Tibial nerve (tissue), 4 donors: ENCODE results near the gene INTS7. TPM values are rescaled to one million over a fixed set of nuclear protein-coding genes. Genes with fewer than 3 reads are reported as not detected.

Experiments used
- DNase-seq, 2 donors: peaks; one replicate each; pipeline ENCODE4 v3.0.0-alpha.2; 2019; ENCODE audit warnings: low spot score in 2 of 2
- H3K27ac ChIP-seq, 4 donors: fragments of 200-600 bp; sonication (generic) in 3 of 4; one replicate each; pipeline ENCODE4 v1.5.1; 2017 to 2019; ENCODE audit warnings: mild to moderate bottlenecking in 1 of 4
- H3K27me3 ChIP-seq, 2 donors: fragments of 200-600 bp; sonication (generic) in 1 of 2; one replicate each; pipeline versions ENCODE4 v1.5.1 to v1.6.0; 2017 to 2019
- H3K36me3 ChIP-seq, 3 donors: fragments of 200-600 bp; sonication (generic); one replicate each; pipeline ENCODE4 v1.5.1; 2018 to 2019
- H3K4me1 ChIP-seq, 4 donors: fragments of 200-600 bp; sonication (generic) in 3 of 4; one replicate each; pipeline ENCODE4 v1.5.1; 2017 to 2019
- H3K4me3 ChIP-seq, 4 donors: fragments of 200-600 bp; sonication (generic) in 3 of 4; one replicate each; pipeline ENCODE4 v1.5.1; 2017 to 2019; ENCODE audit warnings: mild to moderate bottlenecking in 1 of 4, moderate library complexity in 1 of 4
- H3K9me3 ChIP-seq, 4 donors: fragments of 200-600 bp; sonication (generic) in 3 of 4; one replicate each; pipeline ENCODE4 v1.5.1; 2017 to 2019
- CTCF ChIP-seq, 5 experiments: fragments of 200-600 bp in 3 of 5; fragments of 450-650 bp in 2 of 5; sonication (generic) in 3 of 5; IDR thresholded peaks; one replicate each; pipeline ENCODE4 v1.5.1; 2016 to 2019; ENCODE audit warnings: antibody characterized with exemption in 5 of 5, mild to moderate bottlenecking in 3 of 5, moderate library complexity in 2 of 5
- EP300 ChIP-seq, 2 donors: sonication (generic); formaldehyde crosslinking; IDR thresholded peaks; one replicate each; pipeline ENCODE4 v1.6.1; 2017; ENCODE audit warnings: antibody characterized with exemption in 2 of 2, mild to moderate bottlenecking in 1 of 2
- POLR2A ChIP-seq, 2 donors: fragments of 450-650 bp; IDR thresholded peaks; one replicate each; pipeline ENCODE4 v1.6.1; 2017; ENCODE audit warnings: antibody characterized with exemption in 2 of 2, mild to moderate bottlenecking in 2 of 2, moderate library complexity in 2 of 2
- WGBS, 2 donors: methylation state at CpG; one replicate each; pipeline ENCODE4 v1.1.5; 2018; 5-methylcytosine and 5-hydroxymethylcytosine counted together
- total RNA-seq, 4 donors: library from RNA; depleted of rRNA; stranded (reverse); fragments of >200 nt; gene quantifications; one replicate each; pipeline ENCODE4 v1.1.0, GENCODE V29; 2016

The INTS7 gene
- total RNA-seq, 4 donors from 2014 or later: 7.9 to 18.6 (median 9.6) TPM

- Histone ChIP-seq H3K9me3 (no peaks in the 10 kb centered on the region), H3K36me3 (no peaks in the 10 kb centered on the region), H3K27me3 (no peaks in the 10 kb centered on the region), H3K4me3 (no peak overlapping the region), H3K4me1 (no peaks in the 10 kb centered on the region), H3K27ac (no peak overlapping the region)
- TF ChIP-seq EP300 (IDR thresholded peaks at IDR 0.05) (no peak), CTCF (IDR thresholded peaks at IDR 0.05) (no peak), POLR2A (IDR thresholded peaks at IDR 0.05) (no peak)
- WGBS, 2 donors: 79 to 84% methylated on average over 1 of the region's 1 CpG
- no peak for DNase-seq
Measured at GRCh38 chr1:212044851-212045250, 9.5 kb upstream of the INTS7 start.

GRCh38 chr1:212042436-212042835 is 7.1 kb upstream of the INTS7 start:
- Histone ChIP-seq H3K36me3 (no peaks in the 10 kb centered on the region), H3K4me3 (no peak overlapping the region), H3K27ac (no peak overlapping the region), H3K4me1 (no peaks in the 10 kb centered on the region), H3K27me3 (no peaks in the 10 kb centered on the region), H3K9me3 (no peaks in the 10 kb centered on the region)
- no peak for TF ChIP-seq EP300 (IDR thresholded peaks at IDR 0.05)
- no peak for TF ChIP-seq POLR2A (IDR thresholded peaks at IDR 0.05)
- no peak for TF ChIP-seq CTCF (IDR thresholded peaks at IDR 0.05)
- DNase-seq: no peak

GRCh38 chr1:212040629-212041412 is 5.5 kb upstream of the INTS7 start:
- H3K4me3 ChIP-seq: no peak overlapping the region
- H3K4me1 ChIP-seq: peaks cover 0 to 10% (median 7%) of the 10 kb centered on the region in 4 donors
- no peak overlapping the region for H3K27ac ChIP-seq
- TF ChIP-seq POLR2A (IDR thresholded peaks at IDR 0.05) (no peak), EP300 (IDR thresholded peaks at IDR 0.05) (no peak), CTCF (IDR thresholded peaks at IDR 0.05) (no peak)
- DNase-seq: no peak
- 65 to 77% methylated on average over 5 of the region's 5 CpGs for WGBS, 2 donors
- H3K36me3 ChIP-seq: no peaks in the 10 kb centered on the region
- no peaks in the 10 kb centered on the region for H3K27me3 ChIP-seq
- H3K9me3 ChIP-seq: no peaks in the 10 kb centered on the region

- H3K9me3 ChIP-seq: no peaks in the 10 kb centered on the region
- 88 to 96% methylated on average over 2 of the region's 2 CpGs for WGBS, 2 donors
Measured at GRCh38 chr1:212039622-212040021, 4.3 kb upstream of the INTS7 start.

More at GRCh38 chr1:212039622-212040021, 4.3 kb upstream of the INTS7 start:
- H3K27me3 ChIP-seq: no peaks in the 10 kb centered on the region
- TF ChIP-seq POLR2A (IDR thresholded peaks at IDR 0.05) (no peak), CTCF (IDR thresholded peaks at IDR 0.05) (no peak)
- no peaks in the 10 kb centered on the region for H3K36me3 ChIP-seq
- no peak overlapping the region for H3K27ac ChIP-seq
- no peak overlapping the region for H3K4me3 ChIP-seq
- peaks cover 0 to 13% (median 8%) of the 10 kb centered on the region in 4 donors for H3K4me1 ChIP-seq
- no peak for DNase-seq
